Right lobe of liver (tissue), 4 donors: ENCODE measurements around the gene AWAT2.

Experiments used
- CTCF ChIP-seq, 4 donors: fragments of 200-600 bp in 3 of 4; fragments of 450-650 bp in 1 of 4; IDR thresholded peaks; one replicate each; pipeline versions ENCODE4 v1.5.1 to v1.8.0; 2016 to 2022; ENCODE audit warnings: antibody characterized with exemption in 4 of 4, mild to moderate bottlenecking in 2 of 4
- POLR2A ChIP-seq: fragments of 450-650 bp; IDR thresholded peaks from one replicate; pipeline ENCODE4 v1.6.1; 2017; ENCODE audit warnings: antibody characterized with exemption, mild to moderate bottlenecking
- donor health status: DM: no; HTN: no; CAD: no.
- donor health status: DM: no; HTN: no; CAD: no.
- donor health status: DM: no; HTN: yes; CAD: no.

- TF ChIP-seq CTCF (IDR thresholded peaks at IDR 0.05): no peak
- TF ChIP-seq POLR2A: no peak
Measured at GRCh38 chrX:70089604-70090297, 40.0 kb upstream of the AWAT2 start.
